ENCODE data around the gene ADGRF3. TPM values are rescaled to one million over a fixed set of nuclear protein-coding genes. Genes with fewer than 3 reads are reported as not detected.
"Not testable (repeated sequence)": the region's sequence is repeated elsewhere in the genome, so short reads cannot be mapped to it uniquely, and the experiment has no call there.

The ADGRF3 gene
- total RNA-seq, 1 experiment from 2014 or later, result 0.48 TPM

GRCh38 chr2:26382564-26382963 is 36.0 kb upstream of the ADGRF3 start:
- H4K20me1 ChIP-seq (ENCODE audit: insufficient read depth), result 0 out of 2 replicates have a peak, but pooled peaks cover 10% of the 10 kb centered on the region
- no peak for TF ChIP-seq EZH2 (IDR thresholded peaks at IDR 0.05; ENCODE audit: low read depth)
- no peak for TF ChIP-seq CTCF (conservative IDR thresholded peaks at IDR 0.05)
- no TSS peak for BruUV-seq (replicated peaks)
- H3K9me2 ChIP-seq (ENCODE audit: insufficient read depth), result no peaks in the 10 kb centered on the region
- H3F3A ChIP-seq (ENCODE audit: insufficient read depth, low read depth), result peaks cover 38% of the 10 kb centered on the region
- H3K9me3 ChIP-seq (ENCODE audit: insufficient read depth, low read depth), result no peaks in the 10 kb centered on the region
- 0 out of 2 replicates have a peak, but pooled peaks cover 5% of the 10 kb centered on the region for H3K4me1 ChIP-seq (replicated peaks; ENCODE audit: insufficient read depth)
- H3K4me2 ChIP-seq, result no peak overlapping the region
- no peak overlapping the region for H3K4me3 ChIP-seq
- no peak for DNase-seq
- ChIA-PET POLR2A (ENCODE audit: unreplicated experiment) (no interaction called here), CTCF (interaction anchor here (0.9 kb wide), 1 partner anchor 195 kb away, joined by 3 read pairs; no protein-coding TSS in a partner anchor)
- H2AFZ ChIP-seq, result no peak overlapping the region
- intact Hi-C loops (cut with micrococcal nuclease; ENCODE audit: unreplicated experiment), result no loop called here
- H3K27me3 ChIP-seq (ENCODE audit: insufficient read depth, low read depth), result no peaks in the 10 kb centered on the region
- no peak overlapping the region for H3K27ac ChIP-seq
- H3K79me2 ChIP-seq (ENCODE audit: low read depth), result no peaks in the 10 kb centered on the region
- H3K36me3 ChIP-seq (ENCODE audit: low read depth), result peaks cover 40% of the 10 kb centered on the region

GRCh38 chr2:26380281-26380680 is 33.7 kb upstream of the ADGRF3 start:
- no peak for DNase-seq
- Histone ChIP-seq H3K9me3 (ENCODE audit: insufficient read depth, low read depth) (no peaks in the 10 kb centered on the region), H3K79me2 (ENCODE audit: low read depth) (no peaks in the 10 kb centered on the region), H3K27me3 (ENCODE audit: insufficient read depth, low read depth) (no peaks in the 10 kb centered on the region), H3K36me3 (ENCODE audit: low read depth) (peaks cover 42% of the 10 kb centered on the region), H2AFZ (no peak overlapping the region), H3K27ac (no peak overlapping the region), H3K4me3 (no peak overlapping the region), H3F3A (ENCODE audit: insufficient read depth, low read depth) (peaks cover 24% of the 10 kb centered on the region; the same call in 1 of the 2 replicates), H3K9me2 (ENCODE audit: insufficient read depth) (no peaks in the 10 kb centered on the region), H3K4me2 (no peak overlapping the region), H3K4me1 (replicated peaks; ENCODE audit: insufficient read depth) (0 out of 2 replicates have a peak, but pooled peaks cover 5% of the 10 kb centered on the region), H4K20me1 (ENCODE audit: insufficient read depth) (0 out of 2 replicates have a peak, but pooled peaks cover 10% of the 10 kb centered on the region)
- intact Hi-C loops (cut with micrococcal nuclease; ENCODE audit: unreplicated experiment), result no loop called here
- CTCF ChIA-PET, result no interaction called here
- POLR2A ChIA-PET (ENCODE audit: unreplicated experiment), result no interaction called here
- BruUV-seq (replicated peaks), result no TSS peak
- TF ChIP-seq EZH2 (IDR thresholded peaks at IDR 0.05; ENCODE audit: low read depth), result no peak
- no peak for TF ChIP-seq CTCF (conservative IDR thresholded peaks at IDR 0.05)

- TF ChIP-seq EZH2 (IDR thresholded peaks at IDR 0.05; ENCODE audit: low read depth) (no peak), CTCF (conservative IDR thresholded peaks at IDR 0.05) (no peak)
- no peak overlapping the region for H2AFZ ChIP-seq
- H3K9me3 ChIP-seq (ENCODE audit: insufficient read depth, low read depth), result no peaks in the 10 kb centered on the region
- ChIA-PET CTCF (no interaction called here), POLR2A (ENCODE audit: unreplicated experiment) (no interaction called here)
- H3K9me2 ChIP-seq (ENCODE audit: insufficient read depth), result no peaks in the 10 kb centered on the region
- no peaks in the 10 kb centered on the region for H3K79me2 ChIP-seq (ENCODE audit: low read depth)
- H3K4me2 ChIP-seq, result no peak overlapping the region
- BruUV-seq (replicated peaks), result no TSS peak
- H3F3A ChIP-seq (ENCODE audit: insufficient read depth, low read depth), result peaks cover 19% of the 10 kb centered on the region; the same call in 1 of the 2 replicates
- no peak overlapping the region for H3K27ac ChIP-seq
- peaks cover 6% of the 10 kb centered on the region; the same call in 1 of the 2 replicates for H4K20me1 ChIP-seq (ENCODE audit: insufficient read depth)
- H3K27me3 ChIP-seq (ENCODE audit: insufficient read depth, low read depth), result no peaks in the 10 kb centered on the region
- H3K36me3 ChIP-seq (ENCODE audit: low read depth), result peaks cover 47% of the 10 kb centered on the region
- H3K4me3 ChIP-seq, result no peak overlapping the region
- intact Hi-C loops (cut with micrococcal nuclease; ENCODE audit: unreplicated experiment), result no loop called here
- no peak for DNase-seq
- H3K4me1 ChIP-seq (replicated peaks; ENCODE audit: insufficient read depth), result no peaks in the 10 kb centered on the region
Measured at GRCh38 chr2:26376799-26377198, 30.2 kb upstream of the ADGRF3 start.

GRCh38 chr2:26370909-26371308 is 24.3 kb upstream of the ADGRF3 start:
- H3K27me3 ChIP-seq (ENCODE audit: insufficient read depth, low read depth); H3K27ac ChIP-seq; H3K9me2 ChIP-seq (ENCODE audit: insufficient read depth); H3K4me2 ChIP-seq; H3K79me2 ChIP-seq (ENCODE audit: low read depth); DNase-seq; H3K4me3 ChIP-seq; BruUV-seq (replicated peaks); H4K20me1 ChIP-seq (ENCODE audit: insufficient read depth); H3K4me1 ChIP-seq (replicated peaks; ENCODE audit: insufficient read depth); intact Hi-C loops (cut with micrococcal nuclease; ENCODE audit: unreplicated experiment); H3K9me3 ChIP-seq (ENCODE audit: insufficient read depth, low read depth); POLR2A ChIA-PET (ENCODE audit: unreplicated experiment); H2AFZ ChIP-seq; CTCF ChIA-PET: not testable (repeated sequence)
- H3K36me3 ChIP-seq (ENCODE audit: low read depth), result peaks cover 60% of the 10 kb centered on the region
- H3F3A ChIP-seq (ENCODE audit: insufficient read depth, low read depth), result peaks cover 26% of the 10 kb centered on the region

GRCh38 chr2:26369664-26370063 is 23.1 kb upstream of the ADGRF3 start:
- BruUV-seq (replicated peaks); H3K4me1 ChIP-seq (replicated peaks; ENCODE audit: insufficient read depth); H3K27me3 ChIP-seq (ENCODE audit: insufficient read depth, low read depth); H3K27ac ChIP-seq; H3K9me3 ChIP-seq (ENCODE audit: insufficient read depth, low read depth); intact Hi-C loops (cut with micrococcal nuclease; ENCODE audit: unreplicated experiment); POLR2A ChIA-PET (ENCODE audit: unreplicated experiment); H3K9me2 ChIP-seq (ENCODE audit: insufficient read depth); DNase-seq; H2AFZ ChIP-seq; CTCF ChIA-PET; H3K4me2 ChIP-seq; H3K4me3 ChIP-seq: not testable (repeated sequence)
- peaks cover 14% of the 10 kb centered on the region for H3K79me2 ChIP-seq (ENCODE audit: low read depth)
- H3K36me3 ChIP-seq (ENCODE audit: low read depth), result peaks cover 60% of the 10 kb centered on the region
- peaks cover 16% of the 10 kb centered on the region for H4K20me1 ChIP-seq (ENCODE audit: insufficient read depth)
- H3F3A ChIP-seq (ENCODE audit: insufficient read depth, low read depth), result peaks cover 28% of the 10 kb centered on the region
